ENCODE data around the gene PPM1H. TPM values are rescaled to one million over a fixed set of nuclear protein-coding genes. Genes with fewer than 3 reads are reported as not detected.

The PPM1H gene
- total and polyA plus RNA-seq, 2 donors (not counting 1 experiment from before 2014, with no cell fraction given), result 0.01 TPM; not detected in 1

GRCh38 chr12:62771828-62772227 is 163.1 kb downstream of the PPM1H start:
- Histone ChIP-seq H2AFZ (ENCODE audit: insufficient read depth, low read depth, low read length, poor library complexity, severe bottlenecking) (no peak overlapping the region), H3K4me3 (ENCODE audit: control extremely low read depth in 1 of 5, extremely low read depth in 1 of 5, insufficient read depth in 1 of 5, low read depth in 2 of 5, low read length in 4 of 5) (no peak overlapping the region), H3K79me2 (ENCODE audit: control insufficient read depth, insufficient read depth, low read length) (no peaks in the 10 kb centered on the region), H3K36me3 (replicated peaks in 1 of 2; ENCODE audit: control extremely low read depth in 1 of 2, control insufficient read depth in 1 of 2, extremely low read depth in 1 of 2, insufficient read depth in 2 of 2, low read length in 1 of 2) (no peaks in the 10 kb centered on the region), H3K9me3 (ENCODE audit: control extremely low read depth in 1 of 3, control insufficient read depth in 2 of 3, insufficient read depth in 1 of 3, low read length in 2 of 3) (no peaks in the 10 kb centered on the region), H3K9ac (ENCODE audit: low read length) (no peak overlapping the region), H3K27ac (ENCODE audit: low read length in 2 of 2) (no peak overlapping the region), H4K20me1 (ENCODE audit: control insufficient read depth, insufficient read depth, low read length, poor library complexity, severe bottlenecking) (no peaks in the 10 kb centered on the region), H3K27me3 (replicated peaks in 1 of 4; ENCODE audit: control extremely low read depth in 1 of 4, control insufficient read depth in 3 of 4, insufficient read depth in 4 of 4, low read length in 3 of 4) (no peaks in the 10 kb centered on the region), H3K4me1 (ENCODE audit: control insufficient read depth in 2 of 2, insufficient read depth in 2 of 2, low read length in 2 of 2) (no peaks in the 10 kb centered on the region), H3K4me2 (replicated peaks; ENCODE audit: low read depth, low read length, poor library complexity, severe bottlenecking) (no peak overlapping the region)
- TF ChIP-seq EZH2 (IDR thresholded peaks at IDR 0.05; ENCODE audit: borderline replicate concordance, insufficient read depth, low read depth, low read length, poor library complexity, severe bottlenecking), result no peak
- TF ChIP-seq, protein P1, sequence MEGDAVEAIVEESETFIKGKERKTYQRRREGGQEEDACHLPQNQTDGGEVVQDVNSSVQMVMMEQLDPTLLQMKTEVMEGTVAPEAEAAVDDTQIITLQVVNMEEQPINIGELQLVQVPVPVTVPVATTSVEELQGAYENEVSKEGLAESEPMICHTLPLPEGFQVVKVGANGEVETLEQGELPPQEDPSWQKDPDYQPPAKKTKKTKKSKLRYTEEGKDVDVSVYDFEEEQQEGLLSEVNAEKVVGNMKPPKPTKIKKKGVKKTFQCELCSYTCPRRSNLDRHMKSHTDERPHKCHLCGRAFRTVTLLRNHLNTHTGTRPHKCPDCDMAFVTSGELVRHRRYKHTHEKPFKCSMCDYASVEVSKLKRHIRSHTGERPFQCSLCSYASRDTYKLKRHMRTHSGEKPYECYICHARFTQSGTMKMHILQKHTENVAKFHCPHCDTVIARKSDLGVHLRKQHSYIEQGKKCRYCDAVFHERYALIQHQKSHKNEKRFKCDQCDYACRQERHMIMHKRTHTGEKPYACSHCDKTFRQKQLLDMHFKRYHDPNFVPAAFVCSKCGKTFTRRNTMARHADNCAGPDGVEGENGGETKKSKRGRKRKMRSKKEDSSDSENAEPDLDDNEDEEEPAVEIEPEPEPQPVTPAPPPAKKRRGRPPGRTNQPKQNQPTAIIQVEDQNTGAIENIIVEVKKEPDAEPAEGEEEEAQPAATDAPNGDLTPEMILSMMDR (IDR thresholded peaks at IDR 0.05), result no peak
- H3K4me1 Mint-ChIP-seq, result no peaks in the 10 kb centered on the region
- H3K27ac Mint-ChIP-seq, result no peak overlapping the region
- ChIA-PET POLR2A (no interaction called here), CTCF (no interaction called here)
- H3K27me3 Mint-ChIP-seq, result no peaks in the 10 kb centered on the region
- no peak for ATAC-seq (ENCODE audit: low read depth)
- H3K9me3 Mint-ChIP-seq (ENCODE audit: insufficient read depth), result no peaks in the 10 kb centered on the region
- no peak overlapping the region for H3K4me3 Mint-ChIP-seq
- intact Hi-C loops (cut with micrococcal nuclease), result no loop called here
- DNase-seq, result no peak
- 88% methylated on average over 1 of the region's 2 CpGs for WGBS (ENCODE audit: insufficient coverage)

DNA sequence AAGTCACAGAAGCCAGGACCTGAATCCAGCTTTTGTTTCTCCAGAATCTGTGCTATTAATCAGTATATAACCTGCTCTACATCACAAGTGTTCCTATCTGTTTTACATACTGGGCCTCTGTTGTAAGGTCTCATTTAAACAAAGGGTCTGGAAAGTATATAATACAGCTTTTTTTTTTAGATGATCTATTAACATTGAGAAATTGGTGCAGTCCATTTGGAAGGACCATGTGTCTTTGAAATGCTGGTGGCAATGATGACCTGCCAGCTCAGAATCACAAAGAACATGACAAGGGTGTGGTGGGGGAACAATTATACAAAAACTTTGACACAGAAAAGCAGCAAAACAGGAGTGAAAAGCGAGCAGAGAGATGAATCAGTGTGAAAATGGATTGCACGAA is 164.6 kb downstream of the PPM1H start:
- TF ChIP-seq, protein P1 (IDR thresholded peaks at IDR 0.05), result no peak
- TF ChIP-seq EZH2 (IDR thresholded peaks at IDR 0.05; ENCODE audit: borderline replicate concordance, insufficient read depth, low read depth, low read length, poor library complexity, severe bottlenecking), result no peak
- H3K4me3 Mint-ChIP-seq, result no peak overlapping the region
- intact Hi-C loops (cut with micrococcal nuclease), result no loop called here
- H3K27ac ChIP-seq (ENCODE audit: low read length in 2 of 2), result no peak overlapping the region
- ChIA-PET POLR2A (no interaction called here), CTCF (interaction anchor here (1.6 kb wide), 1 partner anchor 24 kb away, joined by 4 read pairs; no protein-coding TSS in a partner anchor)
- H3K27me3 Mint-ChIP-seq, result no peaks in the 10 kb centered on the region
- H3K9ac ChIP-seq (ENCODE audit: low read length), result no peak overlapping the region
- H3K27ac Mint-ChIP-seq, result no peak overlapping the region
- no peaks in the 10 kb centered on the region for H3K9me3 Mint-ChIP-seq (ENCODE audit: insufficient read depth)
- H3K4me3 ChIP-seq (ENCODE audit: control extremely low read depth in 1 of 5, extremely low read depth in 1 of 5, insufficient read depth in 1 of 5, low read depth in 2 of 5, low read length in 4 of 5), result no peak overlapping the region
- H3K79me2 ChIP-seq (ENCODE audit: control insufficient read depth, insufficient read depth, low read length), result no peaks in the 10 kb centered on the region
- H3K4me2 ChIP-seq (replicated peaks; ENCODE audit: low read depth, low read length, poor library complexity, severe bottlenecking), result no peak overlapping the region
- H4K20me1 ChIP-seq (ENCODE audit: control insufficient read depth, insufficient read depth, low read length, poor library complexity, severe bottlenecking), result no peaks in the 10 kb centered on the region
- 100% methylated on average over 2 of the region's 2 CpGs for WGBS (ENCODE audit: insufficient coverage)
- H2AFZ ChIP-seq (ENCODE audit: insufficient read depth, low read depth, low read length, poor library complexity, severe bottlenecking), result no peak overlapping the region
- ATAC-seq (ENCODE audit: low read depth), result no peak
- H3K4me1 Mint-ChIP-seq, result no peaks in the 10 kb centered on the region
- H3K36me3 ChIP-seq (replicated peaks in 1 of 2; ENCODE audit: control extremely low read depth in 1 of 2, control insufficient read depth in 1 of 2, extremely low read depth in 1 of 2, insufficient read depth in 2 of 2, low read length in 1 of 2), result no peaks in the 10 kb centered on the region
- no peaks in the 10 kb centered on the region for H3K9me3 ChIP-seq (ENCODE audit: control extremely low read depth in 1 of 3, control insufficient read depth in 2 of 3, insufficient read depth in 1 of 3, low read length in 2 of 3)
- no peak for DNase-seq
- no peaks in the 10 kb centered on the region for H3K4me1 ChIP-seq (ENCODE audit: control insufficient read depth in 2 of 2, insufficient read depth in 2 of 2, low read length in 2 of 2)
- H3K27me3 ChIP-seq (replicated peaks in 1 of 4; ENCODE audit: control extremely low read depth in 1 of 4, control insufficient read depth in 3 of 4, insufficient read depth in 4 of 4, low read length in 3 of 4), result no peaks in the 10 kb centered on the region

Measured in B cell (primary cell).